ENCODE data around the gene C9orf72. TPM values are rescaled to one million over a fixed set of nuclear protein-coding genes. Genes with fewer than 3 reads are reported as not detected.
A peak's percentile ranks its signal among the peaks of the same experiment; 100 is the strongest.
"Not testable (repeated sequence)": the region's sequence is repeated elsewhere in the genome, so short reads cannot be mapped to it uniquely, and the experiment has no call there.

Gene C9orf72
- total and polyA plus RNA-seq, 3 donors from 2014 or later, result 27.9 to 38.5 (median 32.0) TPM

DNA sequence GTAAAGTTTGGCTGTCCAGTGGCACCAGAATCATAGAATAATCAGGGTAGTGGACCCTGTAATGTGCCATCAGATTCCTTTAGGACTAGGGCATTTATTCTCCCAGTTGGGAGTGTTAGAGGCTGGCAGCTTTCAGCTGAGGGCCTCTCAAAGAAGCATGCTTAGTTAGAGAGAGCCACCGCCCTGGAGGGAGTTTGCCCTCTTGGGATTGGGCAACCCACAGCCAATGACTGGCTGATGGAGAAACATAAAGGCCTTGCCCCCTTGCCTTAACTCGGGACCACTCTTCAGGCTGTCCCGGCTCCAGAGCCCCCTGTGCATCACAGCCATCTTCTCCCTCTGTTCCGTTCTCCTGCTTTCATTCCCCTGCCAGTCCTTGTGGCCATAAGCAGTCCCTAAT lies 69.7 kb downstream of the C9orf72 start:
- no peak overlapping the region for H3K4me3 ChIP-seq
- DNase-seq, result no peak
- H3K36me3 ChIP-seq (ENCODE audit: low read depth, missing control alignments), result no peaks in the 10 kb centered on the region
- no peaks in the 10 kb centered on the region for H3K27me3 ChIP-seq
- H3K27ac ChIP-seq, result no peak overlapping the region
- peaks cover 8% of the 10 kb centered on the region for H3K4me1 ChIP-seq
- intact Hi-C loops (cut with DNase I; ENCODE audit: low total_unique reads), result no loop called here
- TF ChIP-seq POLR2A (IDR thresholded peaks at IDR 0.05) (no peak), CTCF (IDR thresholded peaks at IDR 0.05) (no peak)
- 89 to 91% methylated on average over 4 of the region's 4 CpGs for WGBS, 2 donors
- no peaks in the 10 kb centered on the region for H3K9me3 ChIP-seq

DNA sequence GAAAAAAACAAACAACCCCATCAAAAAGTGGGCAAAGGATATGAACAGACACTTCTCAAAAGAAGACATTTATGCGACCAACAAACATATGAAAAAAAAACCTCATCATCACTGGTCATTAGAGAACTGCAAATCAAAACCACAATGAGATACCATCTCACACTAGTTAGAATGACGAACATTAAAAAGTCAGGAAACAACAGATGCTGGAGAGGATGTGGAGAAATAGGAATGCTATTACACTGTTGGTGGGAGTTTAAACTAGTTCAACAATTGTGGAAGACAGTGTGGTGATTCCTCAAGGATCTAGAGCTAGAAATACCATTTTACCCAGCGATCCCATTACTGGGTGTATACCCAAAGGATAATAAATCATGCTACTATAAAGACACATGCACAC lies 72.4 kb downstream of the C9orf72 start:
- H3K27ac ChIP-seq; H3K4me3 ChIP-seq; DNase-seq; intact Hi-C loops (cut with DNase I; ENCODE audit: low total_unique reads); H3K9me3 ChIP-seq; H3K36me3 ChIP-seq (ENCODE audit: low read depth, missing control alignments); H3K27me3 ChIP-seq: not testable (repeated sequence)
- H3K4me1 ChIP-seq, result peaks cover 26% of the 10 kb centered on the region
- WGBS, 2 donors, result 89 to 94% methylated on average over 3 of the region's 3 CpGs

GRCh38 chr9:27499451-27499850 lies 73.8 kb downstream of the C9orf72 start:
- WGBS, 2 donors, result 47 to 50% methylated on average over 2 of the region's 2 CpGs
- Histone ChIP-seq H3K36me3 (ENCODE audit: low read depth, missing control alignments) (no peaks in the 10 kb centered on the region), H3K4me3 (no peak overlapping the region), H3K4me1 (peaks cover 35% of the 10 kb centered on the region), H3K9me3 (no peaks in the 10 kb centered on the region), H3K27ac (no peak overlapping the region), H3K27me3 (no peaks in the 10 kb centered on the region)
- TF ChIP-seq CTCF (IDR thresholded peaks at IDR 0.05), result no peak
- TF ChIP-seq POLR2A (IDR thresholded peaks at IDR 0.05), result no peak
- no peak for DNase-seq
- intact Hi-C loops (cut with DNase I; ENCODE audit: low total_unique reads), result no loop called here

DNA sequence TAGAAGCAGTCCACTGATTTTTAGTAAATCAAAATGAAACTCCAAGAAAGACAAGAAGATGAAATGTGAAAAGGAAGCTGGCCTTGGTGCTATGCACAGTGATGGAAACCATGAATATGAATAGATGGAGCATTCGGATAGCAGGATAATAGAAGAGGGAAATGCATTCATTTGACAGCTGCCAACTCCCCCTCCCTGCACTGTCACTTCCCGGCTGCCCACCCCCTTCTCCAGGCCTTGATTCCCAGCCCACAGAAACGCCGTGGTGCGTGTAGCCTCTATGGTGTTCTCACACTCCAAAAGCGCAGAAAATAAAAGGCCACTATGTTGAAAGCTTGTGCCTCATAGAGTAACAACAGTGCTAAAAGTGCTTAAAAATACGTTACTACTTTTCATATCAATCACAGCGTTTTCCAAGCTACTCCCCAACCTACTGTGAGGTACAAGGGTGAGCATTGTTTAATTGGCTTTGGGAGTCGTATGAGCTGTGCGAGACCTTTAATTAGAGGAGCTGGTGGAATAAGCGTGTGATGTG lies 75.3 kb downstream of the C9orf72 start:
- Histone ChIP-seq H3K4me3 (no peak overlapping the region), H3K27me3 (no peaks in the 10 kb centered on the region), H3K27ac (peak overlapping the region in 1 of 2 donors; percentile 70), H3K4me1 (peaks cover 35% of the 10 kb centered on the region), H3K36me3 (ENCODE audit: low read depth, missing control alignments) (no peaks in the 10 kb centered on the region), H3K9me3 (no peaks in the 10 kb centered on the region)
- no peak for DNase-seq
- WGBS, 2 donors, result 60 to 61% methylated on average over 11 of the region's 11 CpGs
- no peak for TF ChIP-seq CTCF (IDR thresholded peaks at IDR 0.05)
- no peak for TF ChIP-seq POLR2A (IDR thresholded peaks at IDR 0.05)
- intact Hi-C loops (cut with DNase I; ENCODE audit: low total_unique reads), result no loop called here

Other genes starting within 250 kb of the C9orf72 start
- not detected for gene IFNK, start 49.2 kb downstream of the C9orf72 start, total RNA-seq
- not detected for gene IFNK, start 49.2 kb downstream of the C9orf72 start, polyA plus RNA-seq (ENCODE audit: insufficient read depth, low read depth, low replicate concordance)
- 10 to 100 TPM; 17.5 to 23.2 TPM for gene MOB3B, start 43.7 kb downstream of the C9orf72 start, total RNA-seq
- 9.1 TPM for gene MOB3B, start 43.7 kb downstream of the C9orf72 start, polyA plus RNA-seq (ENCODE audit: insufficient read depth, low read depth, low replicate concordance)